Calu3 (cell line): ENCODE measurements around the gene PRELID1. TPM values are rescaled to one million over a fixed set of nuclear protein-coding genes. Genes with fewer than 3 reads are reported as not detected.

Source experiments
- BruUV-seq: library from RNA; stranded (reverse); fragments of 400-500 nt; replicated peaks from 2 replicates; lab custom pipeline; 2021; lab: Mats Ljungman, UMichigan
- CTCF ChIA-PET: fragments of 300-600 bp; sonication (Branson Sonifier 250); formaldehyde crosslinking; loops from one replicate; lab custom pipeline; 2022; ENCODE audit warnings: antibody characterized with exemption; lab: Charles Lee
- DNase-seq: peaks from one replicate; pipeline ENCODE4 v3.0.0; 2022
- H3K27ac Mint-ChIP-seq: one replicate; pipeline ENCODE4 v1.8.0; 2022; ENCODE audit warnings: mixed read lengths; ENCODE audit not compliant: unreplicated experiment
- H3K27me3 Mint-ChIP-seq: one replicate; pipeline ENCODE4 v1.8.0; 2022; ENCODE audit warnings: mixed read lengths; ENCODE audit not compliant: unreplicated experiment
- H3K36me3 Mint-ChIP-seq: one replicate; pipeline ENCODE4 v1.8.0; 2022; ENCODE audit warnings: mild to moderate bottlenecking, moderate library complexity, mixed read lengths; ENCODE audit not compliant: insufficient read depth, unreplicated experiment
- H3K4me1 Mint-ChIP-seq: one replicate; pipeline ENCODE4 v1.8.0; 2022; ENCODE audit warnings: mild to moderate bottlenecking, low read depth, mixed read lengths; ENCODE audit not compliant: unreplicated experiment
- H3K4me3 Mint-ChIP-seq: one replicate; pipeline ENCODE4 v1.8.0; 2022; ENCODE audit warnings: mild to moderate bottlenecking, low read depth, moderate library complexity, mixed read lengths; ENCODE audit not compliant: unreplicated experiment
- H3K9me3 Mint-ChIP-seq: one replicate; pipeline ENCODE4 v1.8.0; 2022; ENCODE audit warnings: low read depth, mixed read lengths; ENCODE audit not compliant: unreplicated experiment
- intact Hi-C: fragments of 100-400 bp; cut with micrococcal nuclease; formaldehyde crosslinking; loops from one replicate; pipeline ENCODE4 v1.10.0; 2022; ENCODE audit not compliant: unreplicated experiment
- total RNA-seq: library from RNA; stranded (reverse); gene quantifications from 2 replicates; pipeline ENCODE4 v1.2.3, GENCODE V29; 2022
- TF ChIP-seq, protein P1 (sequence below): fragments of 200-600 bp; IDR thresholded peaks from one replicate; pipeline ENCODE4 v1.8.0; 2022; ENCODE audit warnings: antibody characterized with exemption; ENCODE audit not compliant: unreplicated experiment

PRELID1 gene
- total RNA-seq, 1 experiment from 2014 or later: 217 TPM

DNA sequence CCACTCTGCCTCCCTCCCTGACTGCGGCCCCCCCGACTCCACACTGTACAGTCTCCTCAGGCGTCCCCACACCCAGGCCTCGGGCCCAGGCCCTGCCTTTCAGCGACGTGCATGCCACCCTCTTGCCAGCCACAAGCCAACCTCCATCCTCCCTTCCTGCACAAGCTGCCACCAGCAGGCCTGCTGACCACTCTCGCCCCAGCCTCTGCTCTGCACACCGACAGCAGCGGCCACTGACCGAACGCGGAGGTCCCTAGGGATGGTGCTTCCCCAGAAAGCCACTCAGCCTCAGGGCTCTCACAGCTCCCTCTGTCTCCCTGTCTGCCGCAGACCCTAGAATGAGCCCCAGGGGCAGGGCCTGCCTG is 29.3 kb downstream of the PRELID1 start:
- intact Hi-C loops: no loop called here
- no peak overlapping the region for H3K4me3 Mint-ChIP-seq
- BruUV-seq: no TSS peak
- H3K36me3 Mint-ChIP-seq: peaks cover 87% of the 10 kb centered on the region
- TF ChIP-seq, protein P1, sequence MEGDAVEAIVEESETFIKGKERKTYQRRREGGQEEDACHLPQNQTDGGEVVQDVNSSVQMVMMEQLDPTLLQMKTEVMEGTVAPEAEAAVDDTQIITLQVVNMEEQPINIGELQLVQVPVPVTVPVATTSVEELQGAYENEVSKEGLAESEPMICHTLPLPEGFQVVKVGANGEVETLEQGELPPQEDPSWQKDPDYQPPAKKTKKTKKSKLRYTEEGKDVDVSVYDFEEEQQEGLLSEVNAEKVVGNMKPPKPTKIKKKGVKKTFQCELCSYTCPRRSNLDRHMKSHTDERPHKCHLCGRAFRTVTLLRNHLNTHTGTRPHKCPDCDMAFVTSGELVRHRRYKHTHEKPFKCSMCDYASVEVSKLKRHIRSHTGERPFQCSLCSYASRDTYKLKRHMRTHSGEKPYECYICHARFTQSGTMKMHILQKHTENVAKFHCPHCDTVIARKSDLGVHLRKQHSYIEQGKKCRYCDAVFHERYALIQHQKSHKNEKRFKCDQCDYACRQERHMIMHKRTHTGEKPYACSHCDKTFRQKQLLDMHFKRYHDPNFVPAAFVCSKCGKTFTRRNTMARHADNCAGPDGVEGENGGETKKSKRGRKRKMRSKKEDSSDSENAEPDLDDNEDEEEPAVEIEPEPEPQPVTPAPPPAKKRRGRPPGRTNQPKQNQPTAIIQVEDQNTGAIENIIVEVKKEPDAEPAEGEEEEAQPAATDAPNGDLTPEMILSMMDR: no peak
- peaks cover 22% of the 10 kb centered on the region for H3K4me1 Mint-ChIP-seq
- DNase-seq: no peak
- no peaks in the 10 kb centered on the region for H3K27me3 Mint-ChIP-seq
- CTCF ChIA-PET: no interaction called here
- H3K9me3 Mint-ChIP-seq: no peaks in the 10 kb centered on the region
- H3K27ac Mint-ChIP-seq: no peak overlapping the region

DNA sequence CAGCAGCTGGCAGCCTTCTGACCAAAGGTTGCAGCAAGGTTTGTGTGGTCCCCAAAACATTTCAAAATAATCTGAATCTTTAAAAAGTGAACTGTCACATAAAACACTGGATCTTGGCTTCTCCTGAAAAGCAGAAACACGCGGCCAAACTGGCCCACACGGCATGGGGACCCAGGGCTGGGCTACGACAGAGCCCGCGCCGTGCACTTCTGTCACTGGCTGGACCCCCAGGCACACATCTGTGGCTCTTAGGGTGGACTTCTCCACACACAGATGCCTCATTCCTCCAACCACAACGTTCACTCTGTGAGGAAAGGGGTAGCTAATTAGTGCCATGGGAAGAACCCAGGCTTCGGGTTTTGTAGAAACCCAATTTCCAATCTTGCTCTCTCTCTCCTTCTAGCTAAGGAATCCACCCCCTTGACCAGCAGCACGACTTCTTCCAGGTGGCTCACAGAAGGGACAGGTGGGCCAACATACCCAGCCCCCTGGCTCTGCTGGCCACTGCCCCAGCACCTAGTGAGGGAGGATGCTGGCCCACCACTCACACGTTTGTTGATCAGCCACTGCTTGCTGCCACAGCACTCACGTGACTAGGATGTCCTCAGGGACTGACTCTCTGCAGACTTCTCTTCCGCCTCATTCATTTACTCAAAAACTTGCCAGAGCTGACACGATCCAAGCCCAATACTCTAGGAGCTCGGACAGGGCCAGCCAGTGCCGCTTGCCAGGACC is 30.0 kb downstream of the PRELID1 start:
- no peaks in the 10 kb centered on the region for H3K9me3 Mint-ChIP-seq
- H3K4me1 Mint-ChIP-seq: peaks cover 15% of the 10 kb centered on the region
- no peak overlapping the region for H3K4me3 Mint-ChIP-seq
- intact Hi-C loops: no loop called here
- DNase-seq: no peak
- H3K27ac Mint-ChIP-seq: no peak overlapping the region
- peaks cover 81% of the 10 kb centered on the region for H3K36me3 Mint-ChIP-seq
- CTCF ChIA-PET: no interaction called here
- no TSS peak for BruUV-seq
- no peaks in the 10 kb centered on the region for H3K27me3 Mint-ChIP-seq
- TF ChIP-seq, protein P1: no peak

DNA sequence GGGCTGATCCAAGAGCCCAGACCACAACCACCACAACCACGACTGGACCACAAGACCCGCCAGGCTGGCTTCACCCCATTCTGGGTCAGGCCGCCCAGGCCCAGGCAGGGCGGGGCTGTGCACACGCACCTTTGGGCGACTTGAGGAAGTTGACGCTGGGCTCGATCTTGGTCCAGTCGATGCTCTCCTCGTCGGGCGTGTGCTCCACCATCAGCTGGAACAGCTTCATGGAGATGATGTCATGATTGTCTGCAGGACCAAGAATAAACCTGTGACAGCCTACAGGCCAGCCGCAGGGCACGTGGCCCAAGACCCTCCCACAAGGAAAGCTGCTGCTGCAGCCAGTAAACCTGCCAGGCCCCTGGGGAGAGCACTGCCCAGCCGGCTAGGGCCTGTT is 30.6 kb downstream of the PRELID1 start:
- Mint-ChIP-seq H3K27ac (no peak overlapping the region), H3K4me3 (no peak overlapping the region), H3K4me1 (peaks cover 19% of the 10 kb centered on the region), H3K9me3 (no peaks in the 10 kb centered on the region), H3K27me3 (no peaks in the 10 kb centered on the region), H3K36me3 (peaks cover 81% of the 10 kb centered on the region)
- TF ChIP-seq, protein P1: no peak
- intact Hi-C loops: no loop called here
- no TSS peak for BruUV-seq
- no peak for DNase-seq
- CTCF ChIA-PET: no interaction called here

DNA sequence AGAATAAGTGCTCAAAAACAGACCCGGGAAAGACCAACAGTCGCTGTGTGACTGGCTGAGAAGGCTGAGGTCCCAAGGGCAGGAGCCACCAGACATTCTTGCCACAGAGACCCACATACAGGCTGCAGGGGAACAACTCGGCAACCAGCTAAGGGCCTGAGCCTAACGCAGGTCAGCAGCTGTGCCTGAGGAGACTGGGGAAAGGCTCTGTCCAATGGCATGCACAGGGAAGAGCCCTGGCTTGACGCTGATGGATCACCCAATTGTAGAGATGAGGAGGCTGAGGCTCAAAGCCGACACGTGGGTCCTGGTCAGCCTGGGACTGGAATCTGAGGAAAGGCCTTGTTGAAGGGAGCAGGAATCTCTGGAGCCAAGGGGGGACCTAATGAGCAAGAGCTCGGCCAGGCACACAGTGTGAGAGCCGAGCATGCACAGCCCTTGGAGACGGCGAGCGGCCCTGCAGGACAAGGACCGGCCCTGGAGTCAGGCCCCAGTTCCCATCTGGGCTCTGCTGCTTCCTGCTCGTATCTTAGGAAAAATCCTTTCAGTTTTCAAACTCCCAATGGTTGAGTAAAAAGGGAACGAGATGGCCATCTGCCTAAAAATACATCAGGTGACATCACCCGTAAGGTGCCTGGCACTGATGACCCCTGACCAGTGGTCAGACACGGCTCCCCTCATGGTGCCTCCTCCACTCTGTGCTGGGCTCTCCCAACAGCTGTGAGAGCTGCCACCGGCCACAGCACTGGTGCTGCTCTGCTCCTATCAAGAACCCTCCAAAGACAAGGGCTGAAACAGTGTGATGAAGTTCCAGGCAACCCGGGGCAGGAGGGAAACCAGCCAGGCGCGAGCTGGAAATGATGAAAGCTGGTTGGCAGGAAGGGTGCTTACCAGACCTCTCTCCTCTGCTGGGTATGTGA is 31.4 kb downstream of the PRELID1 start:
- intact Hi-C loops: no loop called here
- Mint-ChIP-seq H3K27me3 (no peaks in the 10 kb centered on the region), H3K4me1 (peaks cover 28% of the 10 kb centered on the region), H3K9me3 (no peaks in the 10 kb centered on the region), H3K27ac (no peak overlapping the region), H3K4me3 (no peak overlapping the region), H3K36me3 (peaks cover 83% of the 10 kb centered on the region)
- DNase-seq: no peak
- BruUV-seq: no TSS peak
- CTCF ChIA-PET: no interaction called here
- TF ChIP-seq, protein P1: no peak
